OCI-LY1 (cell line): ENCODE results near the gene TLK2.

ENCODE experiments used
- EZH2 ChIP-seq: fragments of 200-600 bp; sonication (generic), shearing (Covaris generic); IDR thresholded peaks from 2 replicates; pipeline ENCODE4 v1.8.0; 2017; ENCODE audit warnings: borderline replicate concordance, mixed run types, mild to moderate bottlenecking, antibody characterized with exemption, low read length, moderate library complexity, mixed read lengths
- TF ChIP-seq, protein P1 (sequence below): fragments of 200-600 bp; sonication (generic), shearing (Covaris generic); IDR thresholded peaks from 2 replicates; pipeline ENCODE4 v1.5.1; 2017; ENCODE audit warnings: mild to moderate bottlenecking, antibody characterized with exemption, low read length, moderate library complexity, mixed read lengths

DNA sequence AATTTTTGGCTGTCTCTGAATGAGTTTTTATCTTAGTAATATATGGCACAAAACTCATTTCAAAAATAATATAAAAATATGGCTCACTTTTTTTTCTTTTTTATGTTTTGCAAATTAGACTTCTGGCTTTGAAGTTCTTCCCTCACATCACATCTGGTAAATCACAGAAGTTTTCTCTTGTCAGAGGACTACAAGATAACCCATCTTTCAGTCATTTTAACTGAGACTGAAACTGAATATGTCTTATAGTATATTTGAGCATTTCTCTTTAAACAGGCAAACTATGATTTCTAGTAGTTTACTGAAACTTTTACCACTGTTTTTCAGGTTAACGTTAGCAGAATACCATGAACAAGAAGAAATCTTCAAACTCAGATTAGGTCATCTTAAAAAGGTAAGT lies 97.8 kb downstream of the TLK2 start:
- no peak for TF ChIP-seq EZH2
- TF ChIP-seq, protein P1, sequence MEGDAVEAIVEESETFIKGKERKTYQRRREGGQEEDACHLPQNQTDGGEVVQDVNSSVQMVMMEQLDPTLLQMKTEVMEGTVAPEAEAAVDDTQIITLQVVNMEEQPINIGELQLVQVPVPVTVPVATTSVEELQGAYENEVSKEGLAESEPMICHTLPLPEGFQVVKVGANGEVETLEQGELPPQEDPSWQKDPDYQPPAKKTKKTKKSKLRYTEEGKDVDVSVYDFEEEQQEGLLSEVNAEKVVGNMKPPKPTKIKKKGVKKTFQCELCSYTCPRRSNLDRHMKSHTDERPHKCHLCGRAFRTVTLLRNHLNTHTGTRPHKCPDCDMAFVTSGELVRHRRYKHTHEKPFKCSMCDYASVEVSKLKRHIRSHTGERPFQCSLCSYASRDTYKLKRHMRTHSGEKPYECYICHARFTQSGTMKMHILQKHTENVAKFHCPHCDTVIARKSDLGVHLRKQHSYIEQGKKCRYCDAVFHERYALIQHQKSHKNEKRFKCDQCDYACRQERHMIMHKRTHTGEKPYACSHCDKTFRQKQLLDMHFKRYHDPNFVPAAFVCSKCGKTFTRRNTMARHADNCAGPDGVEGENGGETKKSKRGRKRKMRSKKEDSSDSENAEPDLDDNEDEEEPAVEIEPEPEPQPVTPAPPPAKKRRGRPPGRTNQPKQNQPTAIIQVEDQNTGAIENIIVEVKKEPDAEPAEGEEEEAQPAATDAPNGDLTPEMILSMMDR = no peak
